ENCODE measurements around the gene SFSWAP.

Gene SFSWAP

DNA sequence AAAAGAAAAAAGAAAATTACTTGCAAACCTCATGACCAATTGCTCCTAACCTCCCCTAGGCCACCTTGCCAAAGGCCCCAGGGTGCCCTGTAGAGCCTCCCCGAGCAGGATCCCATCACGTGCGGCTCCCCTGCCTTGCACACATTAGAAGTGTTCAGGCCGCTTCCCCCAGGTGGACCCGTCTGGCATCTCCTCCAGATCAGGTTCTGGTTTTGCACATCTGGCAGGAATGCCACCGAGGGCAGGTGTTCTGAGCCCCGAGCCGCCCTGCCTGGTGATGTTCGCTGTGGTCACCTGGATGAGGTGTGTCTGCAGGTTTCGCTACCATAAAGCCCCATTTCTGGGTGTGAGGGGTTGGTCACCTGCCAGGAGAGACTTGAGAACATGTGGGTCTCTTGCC lies 136.6 kb downstream of the SFSWAP start:
- Histone ChIP-seq H3K9ac (ENCODE audit: low read depth, low read length) (no peak overlapping the region), H3K4me3 (ENCODE audit: low read length) (no peak overlapping the region), H3K27me3 (ENCODE audit: insufficient read depth, low read length) (no peaks in the 10 kb centered on the region), H3K4me1 (ENCODE audit: insufficient read depth, low read length) (no peaks in the 10 kb centered on the region), H3K36me3 (ENCODE audit: insufficient read depth, low read depth, low read length) (peaks cover 22% of the 10 kb centered on the region), H3K9me3 (ENCODE audit: insufficient read depth, low read depth, low read length) (no peaks in the 10 kb centered on the region), H3K27ac (ENCODE audit: low read length) (no peak overlapping the region)

DNA sequence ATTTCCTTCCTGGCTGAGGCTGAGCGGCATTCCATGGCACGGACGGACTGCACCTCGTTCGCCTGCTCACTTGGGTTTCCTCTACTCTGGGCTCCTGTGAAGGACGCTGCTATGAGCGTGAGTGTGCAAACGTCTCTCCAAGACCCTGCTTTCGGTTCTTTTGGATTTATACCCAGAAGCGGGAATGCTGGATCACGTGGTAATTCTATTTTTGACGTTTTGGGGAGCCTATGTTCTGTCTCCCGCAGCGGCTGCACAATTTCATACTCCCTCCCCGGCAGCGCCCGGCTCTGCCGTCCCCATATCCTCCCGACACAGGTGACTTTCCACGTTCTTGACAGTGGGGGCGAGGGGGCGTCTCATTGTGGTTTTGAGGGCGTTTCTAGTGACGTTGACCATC lies 137.9 kb downstream of the SFSWAP start:
- H3K27ac ChIP-seq (ENCODE audit: low read length): no peak overlapping the region
- H3K9ac ChIP-seq (ENCODE audit: low read depth, low read length): no peak overlapping the region
- H3K9me3 ChIP-seq (ENCODE audit: insufficient read depth, low read depth, low read length): no peaks in the 10 kb centered on the region
- no peak overlapping the region for H3K4me3 ChIP-seq (ENCODE audit: low read length)
- no peaks in the 10 kb centered on the region for H3K4me1 ChIP-seq (ENCODE audit: insufficient read depth, low read length)
- no peaks in the 10 kb centered on the region for H3K27me3 ChIP-seq (ENCODE audit: insufficient read depth, low read length)
- peaks cover 18% of the 10 kb centered on the region for H3K36me3 ChIP-seq (ENCODE audit: insufficient read depth, low read depth, low read length)

Data from iPS-20b (cell line).